Measurements from ENCODE around the gene TRIM63.

DNA sequence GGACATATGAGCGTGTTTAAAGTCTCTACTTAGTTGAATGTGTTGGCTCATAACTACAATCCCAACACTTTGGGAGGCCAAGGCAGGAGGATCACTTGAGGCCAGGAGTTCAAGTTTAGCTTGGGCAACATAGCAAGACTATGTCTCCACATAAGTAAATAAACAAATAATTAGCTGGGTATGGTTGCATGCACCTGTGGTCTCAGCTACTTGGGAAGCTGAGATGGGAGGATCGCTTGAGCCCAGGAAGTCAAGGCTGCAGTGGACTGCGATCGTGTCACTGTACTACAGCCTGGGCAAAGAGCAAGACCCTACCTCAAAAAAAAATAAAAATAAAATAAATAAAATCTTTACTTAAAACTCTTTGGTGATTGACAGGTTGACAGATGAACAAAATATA, 31.2 kb upstream of the TRIM63 start:
- no peak for TF ChIP-seq ZBTB7A (tag by site-specific recombination; IDR thresholded peaks at IDR 0.05; ENCODE audit: low read depth)
- no peak for TF ChIP-seq CTCF (tag by site-specific recombination; IDR thresholded peaks at IDR 0.05)
- TF ChIP-seq, protein P1, sequence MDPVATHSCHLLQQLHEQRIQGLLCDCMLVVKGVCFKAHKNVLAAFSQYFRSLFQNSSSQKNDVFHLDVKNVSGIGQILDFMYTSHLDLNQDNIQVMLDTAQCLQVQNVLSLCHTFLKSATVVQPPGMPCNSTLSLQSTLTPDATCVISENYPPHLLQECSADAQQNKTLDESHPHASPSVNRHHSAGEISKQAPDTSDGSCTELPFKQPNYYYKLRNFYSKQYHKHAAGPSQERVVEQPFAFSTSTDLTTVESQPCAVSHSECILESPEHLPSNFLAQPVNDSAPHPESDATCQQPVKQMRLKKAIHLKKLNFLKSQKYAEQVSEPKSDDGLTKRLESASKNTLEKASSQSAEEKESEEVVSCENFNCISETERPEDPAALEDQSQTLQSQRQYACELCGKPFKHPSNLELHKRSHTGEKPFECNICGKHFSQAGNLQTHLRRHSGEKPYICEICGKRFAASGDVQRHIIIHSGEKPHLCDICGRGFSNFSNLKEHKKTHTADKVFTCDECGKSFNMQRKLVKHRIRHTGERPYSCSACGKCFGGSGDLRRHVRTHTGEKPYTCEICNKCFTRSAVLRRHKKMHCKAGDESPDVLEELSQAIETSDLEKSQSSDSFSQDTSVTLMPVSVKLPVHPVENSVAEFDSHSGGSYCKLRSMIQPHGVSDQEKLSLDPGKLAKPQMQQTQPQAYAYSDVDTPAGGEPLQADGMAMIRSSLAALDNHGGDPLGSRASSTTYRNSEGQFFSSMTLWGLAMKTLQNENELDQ (tag by site-specific recombination; IDR thresholded peaks at IDR 0.05; ENCODE audit: low read depth) = no peak
- no peak for TF ChIP-seq YY1 (tag by site-specific recombination; IDR thresholded peaks at IDR 0.05)
